ENCODE measurements around the gene SUPT4H1. TPM values are rescaled to one million over a fixed set of nuclear protein-coding genes. Genes with fewer than 3 reads are reported as not detected.
A peak's percentile ranks its signal among the peaks of the same experiment; 100 is the strongest.

SUPT4H1 gene
- total and polyA plus RNA-seq, 9 of the 15 experiments (the other 6 are each of a cell fraction or from before 2014, with no cell fraction given), result 62.1 to 320 (median 117) TPM

GRCh38 chr17:58330997-58331814, 20.8 kb downstream of the SUPT4H1 start:
- DNase-seq (ENCODE audit: extremely low read depth in 1 of 4, low spot score in 3 of 4) (peak; percentile 69 to 92 (median 75)), ATAC-seq (peak; percentile 13), FAIRE-seq (no peak)
- Histone ChIP-seq H3K4me2 (ENCODE audit: insufficient read depth, low read length) (peak overlapping the region; percentile 90), H3K9ac (ENCODE audit: insufficient read depth in 1 of 2, low read depth in 2 of 2, low read length in 2 of 2) (peak overlapping the region; percentile 100), H4K20me1 (replicated peaks; ENCODE audit: control insufficient read depth, insufficient read depth, low read length) (peaks cover 38% of the 10 kb centered on the region), H3K9me3 (replicated peaks; ENCODE audit: control insufficient read depth, insufficient read depth, low read depth, low read length) (no peaks in the 10 kb centered on the region), H3K36me3 (ENCODE audit: control insufficient read depth, insufficient read depth, low read length) (peaks cover 28% of the 10 kb centered on the region), H3K79me2 (ENCODE audit: control insufficient read depth, insufficient read depth, low read length) (peaks cover 86% of the 10 kb centered on the region), H2AFZ (ENCODE audit: low read depth, low read length) (no peak overlapping the region), H3K4me1 (replicated peaks in 1 of 2; ENCODE audit: control insufficient read depth in 2 of 2, insufficient read depth in 2 of 2, low read length in 2 of 2) (peaks cover 45 to 60% of the 10 kb centered on the region in 2 experiments), H3K27ac (ENCODE audit: extremely low read depth, low read depth, low read length) (peak overlapping the region; percentile 99), H3K9me1 (ENCODE audit: control insufficient read depth, insufficient read depth, low read length) (peaks cover 3% of the 10 kb centered on the region), H3K27me3 (ENCODE audit: control insufficient read depth in 2 of 2, insufficient read depth in 2 of 2, low read length in 2 of 2) (no peaks in the 10 kb centered on the region), H3K4me3 (peak overlapping the region; percentile 91)
- intact Hi-C loops (cut with micrococcal nuclease) (loop anchor here (10.0 kb wide), 1 partner anchor 304 kb away; no protein-coding TSS in a partner anchor), in situ Hi-C loops (cut with MboI) (no loop called here)
- POLR2A ChIA-PET, result interaction anchor here (0.6 to 4.8 kb wide), 38 partner anchors 8 to 1333 kb away, joined by 3 to 79 read pairs (median 6); partner anchors contain the start of genes RNF43 and SUPT4H1
- no TSS peak for BruUV-seq (replicated peaks)
- WGBS (ENCODE audit: insufficient coverage, low coverage, missing lambda C conversion rate), result 0% methylated on average over 21 of the region's 23 CpGs
- CTCF ChIA-PET (ENCODE audit: low intra/inter-chr PET ratio), result no interaction called here
- TF ChIP-seq EP300 (IDR thresholded peaks at IDR 0.05; ENCODE audit: low read length) (peak; percentile 60), PRMT5 (CRISPR knock-in tag; IDR thresholded peaks at IDR 0.05) (no peak), E4F1 (CRISPR knock-in tag; IDR thresholded peaks at IDR 0.05; ENCODE audit: borderline replicate concordance) (no peak), LCOR (CRISPR knock-in tag; IDR thresholded peaks at IDR 0.05) (peak; percentile 92; the same call in 1 of the 2 replicates), NR2C1 (IDR thresholded peaks at IDR 0.05) (no peak), NR2C1 (tag; IDR thresholded peaks at IDR 0.05) (no peak; the same call in 1 of the 2 replicates), SPI1 (IDR thresholded peaks at IDR 0.05; ENCODE audit: borderline replicate concordance, low read depth, low read length) (peak; percentile 97), USF1 (CRISPR knock-in tag; IDR thresholded peaks at IDR 0.05) (0 out of 2 replicates have a peak, but pooled peaks have one; percentile 2), EZH2 (IDR thresholded peaks at IDR 0.05; ENCODE audit: borderline replicate concordance, low read depth, low read length) (no peak), E2F1 (CRISPR knock-in tag; IDR thresholded peaks at IDR 0.05) (no peak; the same call in 1 of the 2 replicates), ZKSCAN8 (CRISPR knock-in tag; IDR thresholded peaks at IDR 0.05) (no peak), SIN3A (IDR thresholded peaks at IDR 0.05; ENCODE audit: borderline replicate concordance in 2 of 2, control insufficient read depth in 1 of 2, low read depth in 2 of 2, low read length in 2 of 2) (peak in 1 of 2 experiments; percentile 20; a peak in 1 of 4 replicates), ZNF398 (CRISPR knock-in tag; IDR thresholded peaks at IDR 0.05) (no peak), PPARD (CRISPR knock-in tag; IDR thresholded peaks at IDR 0.05) (no peak)
